Ovary (tissue), 3 donors: ENCODE data around the gene FNIP2.
"Not testable (repeated sequence)": the region's sequence is repeated elsewhere in the genome, so short reads cannot be mapped to it uniquely, and the experiment has no call there.

Source experiments
- POLR2A ChIP-seq: fragments of 450-650 bp; IDR thresholded peaks from one replicate; pipeline ENCODE4 v1.6.1; 2017; ENCODE audit warnings: antibody characterized with exemption, mild to moderate bottlenecking, moderate library complexity
- TF ChIP-seq, protein P1 (sequence below), 3 donors: fragments of 450-650 bp in 2 of 3; fragments of 200-600 bp in 1 of 3; IDR thresholded peaks; one replicate each; pipeline versions ENCODE4 v1.5.1 to v1.8.0; 2016 to 2022; ENCODE audit warnings: antibody characterized with exemption in 3 of 3, mild to moderate bottlenecking in 1 of 3
- donor health status: DM: no; HTN: no; CAD: no.

GRCh38 chr4:158902280-158903078 is 133.7 kb downstream of the FNIP2 start:
- TF ChIP-seq, protein P1, sequence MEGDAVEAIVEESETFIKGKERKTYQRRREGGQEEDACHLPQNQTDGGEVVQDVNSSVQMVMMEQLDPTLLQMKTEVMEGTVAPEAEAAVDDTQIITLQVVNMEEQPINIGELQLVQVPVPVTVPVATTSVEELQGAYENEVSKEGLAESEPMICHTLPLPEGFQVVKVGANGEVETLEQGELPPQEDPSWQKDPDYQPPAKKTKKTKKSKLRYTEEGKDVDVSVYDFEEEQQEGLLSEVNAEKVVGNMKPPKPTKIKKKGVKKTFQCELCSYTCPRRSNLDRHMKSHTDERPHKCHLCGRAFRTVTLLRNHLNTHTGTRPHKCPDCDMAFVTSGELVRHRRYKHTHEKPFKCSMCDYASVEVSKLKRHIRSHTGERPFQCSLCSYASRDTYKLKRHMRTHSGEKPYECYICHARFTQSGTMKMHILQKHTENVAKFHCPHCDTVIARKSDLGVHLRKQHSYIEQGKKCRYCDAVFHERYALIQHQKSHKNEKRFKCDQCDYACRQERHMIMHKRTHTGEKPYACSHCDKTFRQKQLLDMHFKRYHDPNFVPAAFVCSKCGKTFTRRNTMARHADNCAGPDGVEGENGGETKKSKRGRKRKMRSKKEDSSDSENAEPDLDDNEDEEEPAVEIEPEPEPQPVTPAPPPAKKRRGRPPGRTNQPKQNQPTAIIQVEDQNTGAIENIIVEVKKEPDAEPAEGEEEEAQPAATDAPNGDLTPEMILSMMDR (IDR thresholded peaks at IDR 0.05) = not testable (repeated sequence)
- not testable (repeated sequence) for TF ChIP-seq POLR2A
